ENCODE data around the gene MILR1.

DNA sequence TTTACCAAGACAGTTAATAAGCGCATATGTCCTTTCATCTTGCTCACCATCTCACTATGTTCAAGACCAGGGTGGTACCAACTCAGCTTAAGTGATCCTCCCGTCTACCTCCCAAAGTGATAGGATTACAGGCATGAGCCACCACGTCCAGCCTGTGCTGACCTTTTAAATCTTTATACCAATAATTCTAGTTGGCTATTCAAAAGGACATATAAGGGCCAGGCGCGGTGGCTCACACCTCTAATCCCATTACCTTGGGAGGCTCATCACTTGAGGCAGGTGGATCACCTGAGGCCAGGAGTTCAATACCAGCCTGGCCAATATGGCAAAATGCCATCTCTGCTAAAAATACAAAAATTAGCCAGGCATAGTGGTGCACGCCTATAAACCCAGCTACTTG, 60.3 kb downstream of the MILR1 start:
- TF ChIP-seq POLR2A (IDR thresholded peaks at IDR 0.05) = no peak
- TF ChIP-seq, protein P1, sequence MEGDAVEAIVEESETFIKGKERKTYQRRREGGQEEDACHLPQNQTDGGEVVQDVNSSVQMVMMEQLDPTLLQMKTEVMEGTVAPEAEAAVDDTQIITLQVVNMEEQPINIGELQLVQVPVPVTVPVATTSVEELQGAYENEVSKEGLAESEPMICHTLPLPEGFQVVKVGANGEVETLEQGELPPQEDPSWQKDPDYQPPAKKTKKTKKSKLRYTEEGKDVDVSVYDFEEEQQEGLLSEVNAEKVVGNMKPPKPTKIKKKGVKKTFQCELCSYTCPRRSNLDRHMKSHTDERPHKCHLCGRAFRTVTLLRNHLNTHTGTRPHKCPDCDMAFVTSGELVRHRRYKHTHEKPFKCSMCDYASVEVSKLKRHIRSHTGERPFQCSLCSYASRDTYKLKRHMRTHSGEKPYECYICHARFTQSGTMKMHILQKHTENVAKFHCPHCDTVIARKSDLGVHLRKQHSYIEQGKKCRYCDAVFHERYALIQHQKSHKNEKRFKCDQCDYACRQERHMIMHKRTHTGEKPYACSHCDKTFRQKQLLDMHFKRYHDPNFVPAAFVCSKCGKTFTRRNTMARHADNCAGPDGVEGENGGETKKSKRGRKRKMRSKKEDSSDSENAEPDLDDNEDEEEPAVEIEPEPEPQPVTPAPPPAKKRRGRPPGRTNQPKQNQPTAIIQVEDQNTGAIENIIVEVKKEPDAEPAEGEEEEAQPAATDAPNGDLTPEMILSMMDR (IDR thresholded peaks at IDR 0.05 in 8 of 11, conservative IDR thresholded peaks at IDR 0.05 in 3 of 11) = no peak
